AG08395 (cell line): ENCODE results near the gene FOXK2.
"Not testable (repeated sequence)": the region's sequence is repeated elsewhere in the genome, so short reads cannot be mapped to it uniquely, and the experiment has no call there.

Experiments used
- DNase-seq: peaks from one replicate; pipeline ENCODE4 v3.0.0; 2012; ENCODE audit warnings: mixed read lengths, low spot score

The FOXK2 gene

DNA sequence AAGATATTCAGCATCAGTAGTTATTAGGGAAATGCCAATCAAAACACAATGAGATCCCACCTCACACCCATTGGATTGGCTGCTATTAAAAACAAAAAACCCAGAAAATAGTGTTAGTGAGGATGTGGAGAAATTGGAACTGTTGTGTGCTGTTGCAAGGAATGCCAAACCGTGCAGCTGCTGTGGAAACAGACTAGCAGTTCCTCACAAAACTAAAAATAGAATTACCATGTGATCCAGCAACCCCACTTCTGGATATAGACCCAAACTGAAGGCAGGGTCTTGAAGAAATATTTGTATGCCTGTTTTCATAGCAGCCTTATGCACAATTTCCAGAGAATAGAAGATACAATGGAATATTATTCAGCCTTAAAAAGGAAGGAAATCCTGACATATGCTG, 46.0 kb downstream of the FOXK2 start:
- no peak for DNase-seq

DNA sequence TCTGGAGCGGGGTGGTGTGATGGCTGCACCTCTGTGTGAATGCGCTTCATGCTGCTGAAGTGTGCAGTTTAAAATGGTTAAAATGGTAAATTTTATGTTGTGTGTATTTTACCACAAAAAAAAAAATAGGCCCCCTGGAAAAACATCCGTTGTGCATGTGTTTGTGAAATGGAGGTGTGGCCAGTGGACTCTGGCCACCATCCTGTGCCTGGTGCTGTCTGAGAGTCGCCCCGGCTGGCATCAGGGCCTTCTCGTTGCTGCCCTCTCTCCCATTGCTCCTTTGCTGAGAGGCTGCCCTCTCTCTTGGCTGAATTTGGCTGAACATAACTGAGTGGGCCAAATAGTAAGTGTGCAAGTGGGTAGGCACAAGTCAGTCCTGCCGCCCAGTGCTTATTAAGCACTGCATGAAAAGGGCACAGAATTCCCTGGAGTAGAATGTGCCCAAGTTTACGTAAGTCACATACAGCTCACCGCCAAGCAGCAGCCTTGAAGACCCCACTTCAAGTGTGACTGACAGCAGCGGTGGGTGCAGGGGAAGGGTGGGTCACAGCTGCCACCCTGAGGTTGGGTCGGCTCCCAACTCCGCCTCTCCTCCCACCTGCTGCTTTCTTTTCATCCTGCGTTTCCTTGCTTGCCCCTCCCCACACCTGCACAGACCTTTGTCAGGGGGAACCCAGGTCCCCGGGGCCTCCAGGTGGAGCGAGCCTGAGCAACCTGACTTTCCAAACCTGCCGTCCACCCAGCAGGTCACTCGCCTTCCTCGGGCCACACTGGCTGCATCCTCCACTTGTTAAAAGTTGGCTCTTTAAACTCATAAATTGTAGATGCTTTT, 46.8 kb downstream of the FOXK2 start:
- DNase-seq: no peak

DNA sequence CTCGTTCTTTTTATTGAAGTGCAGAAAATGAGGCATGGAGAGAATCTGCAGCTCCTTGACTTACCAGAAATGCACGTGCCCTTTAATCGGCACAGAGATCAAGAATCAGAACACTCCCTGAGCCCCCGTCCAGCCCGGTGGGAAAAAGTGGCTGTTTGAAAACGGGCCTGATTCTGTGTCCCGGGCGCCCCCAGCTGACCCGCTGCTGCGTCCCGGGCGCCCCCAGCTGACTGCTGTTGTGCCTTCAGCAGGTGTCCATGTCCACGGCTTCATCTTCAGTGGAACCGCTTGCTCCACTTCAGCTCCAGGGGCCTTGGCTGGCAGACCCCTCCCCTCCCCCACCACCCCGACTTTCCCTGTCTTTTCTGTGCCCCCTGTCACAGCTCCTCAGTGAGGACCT, 47.8 kb downstream of the FOXK2 start:
- DNase-seq: no peak

DNA sequence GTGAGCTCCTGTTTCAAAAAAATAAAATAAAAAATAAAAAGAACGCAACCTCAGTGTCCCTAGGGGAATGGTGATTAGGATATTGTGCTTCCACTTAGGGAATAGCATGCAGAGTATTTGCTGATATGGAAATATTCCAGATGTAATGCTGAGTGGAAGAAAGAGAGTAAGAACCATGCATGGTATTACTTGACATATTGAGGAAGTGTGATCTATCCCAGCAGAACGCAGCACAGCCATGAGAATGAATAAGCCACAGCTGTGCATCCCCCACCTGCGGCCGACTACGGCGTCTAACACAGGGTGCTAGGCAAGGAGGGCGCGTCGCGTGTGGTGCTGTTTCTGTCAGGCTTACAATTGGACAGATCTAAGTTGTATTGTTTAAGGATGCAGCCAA, 49.5 kb downstream of the FOXK2 start:
- DNase-seq: no peak

DNA sequence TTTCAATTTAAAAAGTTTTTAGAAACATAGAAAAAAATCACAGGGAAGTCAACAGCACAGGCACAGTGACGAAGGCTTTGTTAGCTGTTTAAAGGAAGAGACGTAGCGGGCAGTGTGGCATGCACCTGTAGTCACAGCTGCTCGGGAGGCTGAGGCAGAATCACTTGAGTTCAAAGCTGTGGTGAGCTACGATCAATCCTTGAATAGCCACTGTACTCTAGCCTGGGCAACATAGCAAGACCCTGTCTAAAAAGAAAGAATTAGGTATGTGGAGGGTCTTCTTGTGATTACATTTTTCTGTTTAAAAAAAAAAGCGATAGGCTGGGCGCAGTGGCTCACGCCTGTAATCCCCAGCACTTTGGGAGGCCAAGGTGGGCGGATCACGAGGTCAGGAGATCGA, 50.1 kb downstream of the FOXK2 start:
- no peak for DNase-seq

DNA sequence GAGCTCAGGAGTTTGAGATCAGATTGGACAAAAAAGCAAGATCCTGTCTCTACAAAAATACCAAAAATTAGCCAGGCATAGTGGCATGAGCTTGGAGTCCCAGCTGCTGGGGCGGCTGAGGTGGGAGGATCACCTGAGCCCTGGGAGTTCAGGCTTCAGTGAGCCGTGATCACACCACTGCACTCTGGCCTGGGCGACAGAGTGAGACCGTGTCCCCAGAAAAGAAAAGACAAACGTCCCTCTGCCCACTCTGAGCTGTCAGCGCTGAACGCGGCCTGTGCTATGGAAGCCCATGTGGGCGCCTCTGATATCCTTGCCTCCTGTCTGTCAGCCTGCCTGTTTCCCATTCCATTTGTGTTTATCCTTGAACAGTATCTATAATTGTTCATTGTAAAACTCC, 50.7 kb downstream of the FOXK2 start:
- DNase-seq: no peak

DNA sequence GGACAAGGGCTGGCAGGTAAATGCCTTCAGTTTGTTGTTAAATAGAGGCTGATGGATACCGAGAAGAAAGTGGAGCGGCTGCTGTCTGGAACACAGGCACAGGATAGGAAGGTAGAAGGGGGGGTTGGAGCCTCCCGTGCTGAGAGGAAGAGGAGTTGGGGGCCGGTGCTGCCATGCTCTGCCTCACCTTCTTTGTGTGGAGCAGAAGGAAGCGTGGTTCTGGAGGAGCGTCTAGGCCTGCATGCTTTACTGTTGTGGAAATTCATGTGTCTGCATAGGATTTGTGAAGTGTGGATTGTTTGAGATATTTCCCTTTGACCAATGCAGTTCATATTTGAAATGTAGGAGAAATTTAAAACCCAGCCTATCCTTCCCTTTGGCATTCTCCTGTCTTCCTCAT, 52.3 kb downstream of the FOXK2 start:
- no peak for DNase-seq

DNA sequence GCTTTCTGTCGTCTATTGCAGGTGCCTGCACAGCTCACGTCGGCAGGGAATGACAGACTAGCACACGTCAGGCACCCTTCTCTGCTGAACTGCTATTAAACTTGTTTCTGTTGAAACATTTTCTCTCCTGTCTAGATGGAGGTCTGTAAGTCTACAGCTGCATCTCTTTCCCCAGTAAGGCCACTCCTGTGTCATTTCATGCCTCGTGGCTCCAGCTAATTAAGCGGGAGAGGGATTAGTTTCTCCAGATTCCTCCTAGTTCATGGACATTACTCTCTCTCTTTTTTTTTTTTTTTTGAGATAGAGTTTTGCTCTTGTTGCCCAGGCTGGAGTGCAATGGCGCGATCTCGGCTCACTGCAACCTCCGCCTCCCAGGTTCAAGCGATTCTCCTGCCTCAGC, 54.5 kb downstream of the FOXK2 start:
- no peak for DNase-seq

DNA sequence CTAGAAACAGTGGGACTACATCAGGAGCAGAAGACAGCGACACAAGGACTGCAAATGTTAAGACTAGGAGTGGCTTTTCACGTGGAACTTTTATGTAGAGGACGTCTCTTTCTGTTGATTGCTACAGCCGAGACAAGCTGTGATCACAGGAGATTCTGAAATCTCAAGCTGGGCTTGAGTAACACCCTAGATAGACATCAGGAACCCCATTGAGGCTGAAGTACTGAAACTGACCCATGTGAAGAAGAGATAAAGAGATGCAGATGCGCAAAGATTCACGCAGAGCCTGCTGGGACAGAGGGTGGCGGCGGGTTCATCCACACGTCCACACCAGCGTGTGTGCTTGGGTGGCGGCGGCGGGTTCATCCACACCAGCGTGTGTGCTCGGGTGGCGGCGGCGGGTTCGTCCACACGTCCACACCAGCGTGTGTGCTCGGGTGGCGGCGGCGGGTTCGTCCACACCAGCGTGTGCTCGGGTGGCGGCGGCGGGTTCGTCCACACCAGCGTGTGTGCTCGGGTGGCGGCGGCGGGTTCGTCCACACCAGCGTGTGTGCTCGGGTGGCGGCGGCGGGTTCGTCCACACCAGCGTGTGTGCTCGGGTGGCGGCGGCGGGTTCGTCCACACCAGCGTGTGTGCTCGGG, 56.2 kb downstream of the FOXK2 start:
- DNase-seq: not testable (repeated sequence)

DNA sequence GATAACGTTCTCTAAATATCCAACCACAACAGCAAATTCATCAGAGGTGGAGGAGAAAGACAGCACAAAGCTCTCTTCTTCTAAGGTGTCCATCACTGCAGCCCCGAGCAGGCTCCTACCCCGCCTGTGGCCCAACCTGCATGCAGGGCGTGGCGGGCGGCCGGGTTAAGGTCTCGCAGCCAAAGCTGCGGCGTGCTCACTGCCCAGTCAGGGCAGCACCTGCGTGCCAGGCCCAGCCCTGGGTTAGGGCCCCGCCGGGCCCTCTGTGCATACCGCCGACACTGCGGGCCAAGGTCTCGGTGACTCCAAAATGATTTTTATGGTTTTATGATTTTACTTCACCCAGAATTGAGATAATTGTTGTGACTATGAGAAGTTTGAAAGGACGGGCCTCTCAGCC, 57.8 kb downstream of the FOXK2 start:
- DNase-seq: no peak

DNA sequence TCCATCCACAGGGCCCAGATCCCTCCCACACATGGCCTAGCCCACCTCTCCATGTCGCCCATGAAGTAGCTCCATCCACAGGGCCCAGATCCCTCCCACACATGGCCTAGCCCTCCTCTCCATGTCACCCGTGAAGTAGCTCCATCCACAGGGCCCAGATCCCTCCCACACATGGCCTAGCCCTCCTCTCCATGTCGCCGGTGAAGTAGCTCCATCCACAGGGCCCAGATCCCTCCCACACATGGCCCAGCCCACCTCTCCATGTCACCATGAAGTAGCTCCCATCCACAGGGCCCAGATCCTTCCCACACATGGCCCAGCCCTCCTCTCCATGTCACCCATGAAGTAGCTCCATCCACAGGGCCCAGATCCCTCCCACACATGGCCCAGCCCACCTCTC, 60.4 kb downstream of the FOXK2 start:
- DNase-seq: not testable (repeated sequence)

DNA sequence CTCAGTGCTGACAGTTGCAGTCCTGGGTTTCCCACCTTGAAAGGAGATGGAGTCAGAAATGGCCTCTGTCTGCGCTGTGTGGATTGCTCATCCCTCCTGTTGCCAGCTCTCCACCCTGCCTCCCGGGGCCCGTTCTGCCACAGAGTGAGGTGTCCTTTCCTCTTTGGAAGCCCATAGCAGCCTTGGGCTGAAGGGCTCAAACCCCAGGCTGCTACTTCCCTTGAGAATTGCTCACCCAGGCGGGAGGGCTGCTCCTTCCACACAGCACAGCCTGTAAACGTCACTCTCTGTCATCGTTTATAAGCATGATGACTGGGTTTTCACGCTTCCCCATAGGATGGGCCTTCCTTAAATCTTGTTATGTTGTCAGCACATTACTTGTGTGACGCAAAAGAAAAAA, 62.7 kb downstream of the FOXK2 start:
- DNase-seq: peak; percentile 37

DNA sequence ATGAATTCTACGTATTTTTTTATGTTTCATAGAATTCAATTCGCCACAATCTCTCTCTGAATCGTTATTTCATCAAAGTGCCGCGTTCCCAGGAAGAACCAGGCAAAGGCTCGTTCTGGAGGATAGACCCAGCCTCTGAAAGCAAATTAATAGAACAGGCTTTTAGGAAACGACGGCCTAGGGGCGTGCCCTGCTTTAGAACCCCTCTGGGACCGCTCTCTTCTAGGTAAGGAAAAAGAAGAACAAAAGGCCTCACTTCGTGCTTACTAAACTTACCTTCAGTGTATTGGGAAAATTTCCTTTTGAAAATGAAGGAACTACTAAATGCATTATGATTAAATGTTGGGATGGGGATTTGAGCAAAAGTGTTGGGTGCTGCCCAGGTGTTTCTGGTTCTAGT, 63.2 kb downstream of the FOXK2 start:
- DNase-seq: no peak

DNA sequence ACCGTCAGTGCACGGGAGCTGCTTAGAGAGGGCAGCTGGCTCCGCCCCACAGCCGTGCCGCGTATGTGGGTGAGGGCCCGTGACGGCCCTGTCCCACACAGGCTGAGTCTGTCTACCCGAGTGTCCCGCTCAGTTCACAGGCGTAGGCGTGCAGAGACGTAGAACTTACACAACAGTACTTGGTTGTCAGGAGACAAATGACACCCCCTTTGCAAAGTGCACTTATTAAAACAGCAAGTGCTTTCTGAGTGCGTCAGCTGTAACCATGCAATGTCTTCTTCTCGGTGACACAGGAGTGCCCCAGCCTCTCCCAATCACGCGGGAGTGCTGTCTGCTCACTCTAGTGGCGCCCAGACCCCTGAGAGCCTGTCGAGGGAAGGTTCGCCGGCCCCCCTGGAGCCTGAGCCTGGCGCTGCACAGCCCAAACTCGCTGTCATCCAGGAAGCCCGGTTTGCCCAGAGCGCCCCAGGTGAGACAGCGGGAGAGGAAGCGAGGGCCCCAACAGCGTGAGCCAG, 64.2 kb downstream of the FOXK2 start:
- no peak for DNase-seq

DNA sequence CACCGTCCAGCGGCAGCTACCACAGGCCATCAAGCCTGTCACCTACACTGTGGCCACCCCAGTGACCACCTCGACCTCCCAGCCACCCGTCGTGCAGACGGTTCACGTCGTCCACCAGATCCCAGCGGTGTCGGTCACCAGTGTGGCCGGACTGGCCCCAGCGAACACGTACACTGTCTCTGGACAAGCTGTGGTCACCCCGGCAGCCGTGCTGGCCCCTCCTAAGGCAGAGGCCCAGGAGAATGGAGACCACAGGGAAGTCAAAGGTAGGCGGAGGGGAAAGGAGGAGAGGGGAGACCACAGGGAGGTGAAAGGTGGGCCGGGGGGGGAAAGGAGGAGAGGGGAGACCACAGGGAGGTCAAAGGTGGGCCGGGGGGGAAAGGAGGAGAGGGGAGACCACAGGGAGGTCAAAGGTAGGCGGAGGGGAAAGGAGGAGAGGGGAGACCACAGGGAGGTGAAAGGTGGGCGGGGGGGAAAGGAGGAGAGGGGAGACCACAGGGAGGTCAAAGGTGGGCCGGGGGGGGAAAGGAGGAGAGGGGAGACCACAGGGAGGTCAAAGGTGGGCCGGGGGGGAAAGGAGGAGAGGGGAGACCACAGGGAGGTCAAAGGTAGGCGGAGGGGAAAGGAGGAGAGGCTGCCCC, 66.5 kb downstream of the FOXK2 start:
- not testable (repeated sequence) for DNase-seq

DNA sequence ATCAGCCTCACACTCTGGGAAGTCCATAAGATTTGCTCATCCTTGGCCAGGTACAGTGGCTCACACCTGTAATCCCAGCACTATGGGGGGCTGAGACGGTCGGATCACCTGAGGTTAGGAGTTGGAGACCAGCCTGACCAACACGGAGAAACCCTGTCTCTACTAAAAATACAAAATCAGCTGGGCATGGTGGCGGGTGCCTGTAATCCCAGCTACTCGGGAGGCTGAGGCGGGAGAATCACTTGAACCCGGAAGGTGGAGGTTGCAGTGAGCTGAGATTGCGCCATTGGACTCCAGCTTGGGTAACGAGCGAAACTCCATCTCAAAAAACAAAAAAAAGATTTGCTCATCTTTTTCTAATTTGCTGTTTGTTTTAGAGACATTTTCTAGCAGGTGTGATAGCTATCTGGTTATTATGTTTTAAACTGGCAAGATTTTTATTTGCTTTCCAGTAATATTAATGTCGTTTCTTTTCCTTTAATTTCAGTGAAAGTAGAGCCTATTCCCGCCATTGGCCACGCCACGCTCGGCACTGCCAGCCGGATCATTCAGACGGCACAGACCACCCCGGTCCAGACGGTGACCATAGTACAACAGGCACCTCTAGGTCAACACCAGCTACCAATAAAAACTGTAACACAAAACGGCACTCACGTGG, 67.2 kb downstream of the FOXK2 start:
- no peak for DNase-seq

DNA sequence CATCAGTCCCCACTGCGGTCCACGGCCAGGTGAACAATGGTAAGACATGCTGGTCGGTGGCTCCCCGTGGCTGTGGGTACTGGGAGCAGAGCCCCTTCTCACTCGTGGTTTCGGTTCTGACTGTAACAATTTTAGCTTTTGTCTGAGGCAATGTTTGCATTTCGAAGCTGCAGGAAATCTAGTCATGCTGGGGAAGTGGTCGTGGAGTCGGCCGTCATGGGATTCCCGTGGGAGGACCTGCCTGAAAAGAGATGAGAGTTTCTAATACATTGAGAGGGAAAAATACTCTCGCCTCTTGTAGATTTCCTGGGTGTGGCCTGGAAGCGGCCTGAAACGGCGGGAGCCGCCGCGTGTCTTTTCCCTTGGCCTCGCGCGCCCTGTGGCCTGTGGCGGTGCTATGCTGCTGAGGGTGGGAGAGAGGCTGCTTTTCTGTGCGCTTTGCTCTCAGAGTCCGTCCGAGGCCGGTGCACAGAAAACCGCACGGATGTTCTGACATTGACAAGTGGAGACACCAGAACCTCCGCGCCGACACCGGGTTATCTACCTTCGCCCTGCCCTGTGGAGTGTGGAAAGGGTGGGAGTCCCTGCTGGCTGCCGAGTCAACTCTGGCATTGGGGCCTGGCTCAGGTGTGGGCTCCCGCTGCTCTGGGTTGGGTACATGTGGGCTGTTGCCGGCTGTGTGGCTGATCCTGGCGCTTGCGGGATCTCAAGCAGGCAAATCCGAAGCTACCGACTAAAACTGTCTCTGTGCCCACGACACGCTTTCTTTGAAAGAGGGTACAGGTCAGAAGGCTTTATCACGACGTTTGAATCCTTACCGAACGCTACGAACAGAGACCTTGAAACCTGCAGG, 67.9 kb downstream of the FOXK2 start:
- no peak for DNase-seq

DNA sequence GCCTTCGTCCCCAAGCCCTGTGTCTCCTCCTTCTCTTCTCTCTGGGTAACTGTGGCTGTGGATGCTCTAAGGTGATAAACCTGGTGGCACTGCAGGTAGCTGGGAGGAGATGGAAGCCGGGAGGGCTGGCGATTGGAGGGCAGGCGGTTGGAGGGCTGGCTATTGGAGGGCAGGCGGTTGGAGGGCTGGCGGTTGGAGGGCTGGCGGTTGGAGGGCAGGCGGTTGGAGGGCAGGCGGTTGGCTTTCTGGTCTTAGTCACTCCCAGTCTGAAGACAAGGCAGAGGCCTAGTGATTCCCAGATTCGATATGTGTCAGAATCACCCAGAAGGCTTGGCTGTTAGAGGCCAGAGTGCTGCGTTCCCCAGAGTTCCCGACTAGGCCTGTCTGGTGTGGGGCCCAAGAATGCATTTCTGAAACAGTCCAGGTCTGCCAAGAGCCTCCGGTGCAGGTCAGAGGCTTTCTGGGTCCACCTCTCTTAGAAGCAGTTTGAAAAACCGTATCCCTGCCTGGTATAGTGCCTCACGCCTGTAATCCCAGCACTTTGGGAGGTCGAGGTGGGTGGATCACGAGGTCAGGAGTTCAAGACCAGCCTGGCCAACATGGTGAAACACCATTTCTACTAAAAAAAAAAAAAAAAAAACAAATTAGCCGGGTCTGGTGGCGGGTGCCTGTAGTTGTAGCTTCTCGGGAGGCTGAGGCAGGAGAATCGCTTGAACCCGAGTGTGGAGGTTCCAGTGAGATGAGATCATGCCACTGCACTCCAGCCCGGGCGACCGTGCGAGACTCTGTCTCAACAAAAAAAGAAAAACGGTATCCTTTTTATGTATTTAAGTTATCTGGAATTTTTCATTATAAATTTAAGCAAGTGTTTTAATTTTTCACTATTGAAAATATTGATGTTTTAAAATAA, 69.0 kb downstream of the FOXK2 start:
- DNase-seq: no peak

DNA sequence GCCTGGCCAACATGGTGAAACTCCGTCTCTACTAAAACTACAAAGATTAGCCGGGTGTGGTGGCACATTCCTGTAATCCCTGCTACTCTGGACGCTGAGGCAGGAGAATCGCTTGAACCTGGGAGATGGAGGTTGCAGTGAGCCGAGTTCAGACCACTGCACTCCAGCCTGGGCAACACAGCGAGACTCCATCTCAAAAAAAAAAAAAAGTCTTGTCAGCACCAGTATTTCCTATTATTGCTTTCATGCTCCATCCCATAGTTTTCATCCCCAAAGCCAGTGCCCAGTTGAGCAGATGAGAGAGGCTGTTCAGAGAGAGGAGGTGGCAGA, 70.3 kb downstream of the FOXK2 start:
- DNase-seq: no peak

DNA sequence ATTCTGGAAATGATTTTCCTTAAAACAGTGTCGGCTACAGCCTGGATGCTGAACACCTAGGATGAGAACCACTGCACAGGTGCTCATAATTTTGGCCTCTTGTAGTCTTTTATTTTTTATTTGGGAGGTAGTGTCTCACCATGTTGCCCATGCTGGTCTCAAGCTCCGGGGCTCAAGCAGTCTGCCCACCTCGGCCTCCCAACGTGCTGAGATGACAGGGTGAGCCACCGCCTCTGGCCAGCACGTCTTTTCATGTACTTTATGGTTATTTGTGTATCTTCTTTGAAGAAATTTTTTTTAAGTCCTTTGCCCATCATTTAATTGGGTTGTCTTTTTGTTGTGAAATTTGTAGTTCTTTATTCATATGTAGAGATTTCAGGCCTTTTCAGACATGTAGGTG, 70.7 kb downstream of the FOXK2 start:
- DNase-seq: no peak
